ENCODE measurements around the gene GFPT1.

The GFPT1 gene

GRCh38 chr2:69299772-69300516, 87.1 kb downstream of the GFPT1 start:
- Histone ChIP-seq H3K27me3 (ENCODE audit: control insufficient read depth in 1 of 2, insufficient read depth in 2 of 2, low read length in 2 of 2) (peaks cover 8 to 13% of the 10 kb centered on the region in 2 donors), H3K9me3 (ENCODE audit: control insufficient read depth in 1 of 2, low read length in 2 of 2) (peaks cover 3 to 4% of the 10 kb centered on the region in 2 donors), H3K27ac (ENCODE audit: low read depth, low read length) (no peak overlapping the region), H3K4me3 (ENCODE audit: low read depth in 1 of 2, low read length in 2 of 2) (no peak overlapping the region), H3K36me3 (ENCODE audit: control insufficient read depth in 1 of 2, insufficient read depth in 2 of 2, low read length in 2 of 2) (no peaks in the 10 kb centered on the region), H3K4me1 (ENCODE audit: control insufficient read depth in 1 of 2, insufficient read depth in 2 of 2, low read length in 2 of 2) (no peaks in the 10 kb centered on the region), H3K9ac (ENCODE audit: low read depth in 1 of 2, low read length in 2 of 2) (no peak overlapping the region)

DNA sequence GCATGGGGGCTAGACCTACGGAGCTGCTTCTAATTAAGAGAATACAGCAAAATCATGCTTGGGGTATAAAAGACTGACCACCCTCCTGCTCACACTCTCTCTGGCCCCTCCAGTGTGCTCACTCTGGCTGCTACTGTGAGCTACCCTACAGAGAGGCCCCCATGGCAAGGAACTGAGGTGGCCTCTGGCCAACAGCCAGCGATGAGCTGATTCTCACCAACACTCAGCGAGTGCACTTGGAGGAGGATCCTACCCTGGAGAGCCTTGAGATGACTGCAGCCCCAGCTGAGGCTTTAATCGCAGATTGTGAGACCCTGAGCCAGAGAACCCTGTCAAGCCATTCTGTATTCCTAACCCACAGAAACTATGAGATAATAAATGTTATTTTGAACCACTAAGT, 88.2 kb downstream of the GFPT1 start:
- Histone ChIP-seq H3K27ac (ENCODE audit: low read depth, low read length) (no peak overlapping the region), H3K9ac (ENCODE audit: low read depth in 1 of 2, low read length in 2 of 2) (no peak overlapping the region), H3K27me3 (ENCODE audit: control insufficient read depth in 1 of 2, insufficient read depth in 2 of 2, low read length in 2 of 2) (peaks cover 0 to 3% of the 10 kb centered on the region in 2 donors), H3K36me3 (ENCODE audit: control insufficient read depth in 1 of 2, insufficient read depth in 2 of 2, low read length in 2 of 2) (no peaks in the 10 kb centered on the region), H3K4me3 (ENCODE audit: low read depth in 1 of 2, low read length in 2 of 2) (no peak overlapping the region), H3K4me1 (ENCODE audit: control insufficient read depth in 1 of 2, insufficient read depth in 2 of 2, low read length in 2 of 2) (no peaks in the 10 kb centered on the region), H3K9me3 (ENCODE audit: control insufficient read depth in 1 of 2, low read length in 2 of 2) (peaks cover 1 to 2% of the 10 kb centered on the region in 2 donors)

DNA sequence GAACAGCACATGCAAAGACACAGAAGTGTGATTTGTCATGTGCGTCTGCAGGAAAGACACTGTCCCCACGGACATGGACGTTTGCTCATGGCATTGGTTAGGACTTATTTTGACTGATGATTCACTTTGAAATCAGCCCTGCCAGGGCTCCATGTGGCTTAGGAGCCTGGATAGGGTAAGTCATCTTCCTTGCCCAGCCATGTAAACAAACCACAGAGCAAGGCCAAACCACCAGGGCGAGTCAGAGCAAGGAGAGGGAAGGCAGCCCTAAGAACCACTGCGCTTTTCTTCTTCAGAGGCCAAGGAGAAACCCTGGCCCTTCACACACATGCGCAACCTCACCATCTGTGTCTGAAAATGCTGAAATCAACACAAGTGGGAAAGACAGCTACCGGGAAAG, 88.8 kb downstream of the GFPT1 start:
- no peaks in the 10 kb centered on the region for H3K27me3 ChIP-seq (ENCODE audit: control insufficient read depth in 1 of 2, insufficient read depth in 2 of 2, low read length in 2 of 2)
- H3K27ac ChIP-seq (ENCODE audit: low read depth, low read length): no peak overlapping the region
- no peak overlapping the region for H3K4me3 ChIP-seq (ENCODE audit: low read depth in 1 of 2, low read length in 2 of 2)
- no peaks in the 10 kb centered on the region for H3K36me3 ChIP-seq (ENCODE audit: control insufficient read depth in 1 of 2, insufficient read depth in 2 of 2, low read length in 2 of 2)
- no peaks in the 10 kb centered on the region for H3K4me1 ChIP-seq (ENCODE audit: control insufficient read depth in 1 of 2, insufficient read depth in 2 of 2, low read length in 2 of 2)
- no peaks in the 10 kb centered on the region for H3K9me3 ChIP-seq (ENCODE audit: control insufficient read depth in 1 of 2, low read length in 2 of 2)
- no peak overlapping the region for H3K9ac ChIP-seq (ENCODE audit: low read depth in 1 of 2, low read length in 2 of 2)

DNA sequence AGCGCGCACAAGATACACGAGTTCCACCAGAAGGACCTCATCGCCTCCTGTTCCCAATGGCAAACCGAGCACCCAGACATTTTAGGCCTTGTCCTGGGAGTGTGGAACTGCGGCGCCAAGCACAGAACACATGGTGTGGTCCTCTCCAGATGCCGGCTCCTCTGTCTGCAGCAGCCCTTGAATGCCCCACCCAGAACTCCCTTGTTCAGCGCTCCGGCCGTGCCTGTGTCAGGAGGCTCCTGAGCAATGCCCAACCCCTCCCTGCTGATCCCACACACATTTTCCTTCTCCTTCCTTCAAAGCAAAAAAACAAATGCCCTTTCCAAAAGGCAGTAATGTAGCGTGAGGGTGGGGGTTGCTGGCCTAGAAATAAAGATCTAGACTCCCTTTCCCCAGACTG, 89.8 kb downstream of the GFPT1 start:
- H3K36me3 ChIP-seq (ENCODE audit: control insufficient read depth in 1 of 2, insufficient read depth in 2 of 2, low read length in 2 of 2): no peaks in the 10 kb centered on the region
- no peaks in the 10 kb centered on the region for H3K27me3 ChIP-seq (ENCODE audit: control insufficient read depth in 1 of 2, insufficient read depth in 2 of 2, low read length in 2 of 2)
- no peaks in the 10 kb centered on the region for H3K4me1 ChIP-seq (ENCODE audit: control insufficient read depth in 1 of 2, insufficient read depth in 2 of 2, low read length in 2 of 2)
- no peak overlapping the region for H3K27ac ChIP-seq (ENCODE audit: low read depth, low read length)
- no peak overlapping the region for H3K4me3 ChIP-seq (ENCODE audit: low read depth in 1 of 2, low read length in 2 of 2)
- H3K9ac ChIP-seq (ENCODE audit: low read depth in 1 of 2, low read length in 2 of 2): no peak overlapping the region
- H3K9me3 ChIP-seq (ENCODE audit: control insufficient read depth in 1 of 2, low read length in 2 of 2): no peaks in the 10 kb centered on the region

DNA sequence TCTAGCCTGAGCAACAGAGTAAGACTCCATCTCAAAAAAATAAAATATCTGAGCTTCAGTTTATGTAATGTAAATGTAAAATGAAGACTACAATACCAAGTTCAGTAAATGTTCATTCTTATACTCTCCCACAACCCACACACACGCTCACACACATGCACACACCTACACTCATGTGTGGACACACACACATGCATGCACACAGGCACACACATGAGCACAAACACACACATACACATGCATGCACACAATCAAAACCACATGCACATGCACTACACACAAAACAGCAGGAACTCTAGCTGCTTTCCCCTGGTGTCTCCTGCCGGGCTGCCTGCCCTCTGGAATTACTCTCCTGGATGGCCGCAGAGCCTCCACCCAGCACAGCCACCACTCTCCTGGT, 90.6 kb downstream of the GFPT1 start:
- H3K4me1 ChIP-seq (ENCODE audit: control insufficient read depth in 1 of 2, insufficient read depth in 2 of 2, low read length in 2 of 2): peaks cover 0 to 5% of the 10 kb centered on the region in 2 donors
- no peaks in the 10 kb centered on the region for H3K9me3 ChIP-seq (ENCODE audit: control insufficient read depth in 1 of 2, low read length in 2 of 2)

GRCh38 chr2:69292256-69292655, 94.8 kb downstream of the GFPT1 start:
- Histone ChIP-seq H3K9ac (ENCODE audit: low read depth in 1 of 2, low read length in 2 of 2) (no peak overlapping the region), H3K4me3 (ENCODE audit: low read depth in 1 of 2, low read length in 2 of 2) (no peak overlapping the region), H3K27me3 (ENCODE audit: control insufficient read depth in 1 of 2, insufficient read depth in 2 of 2, low read length in 2 of 2) (no peaks in the 10 kb centered on the region), H3K9me3 (ENCODE audit: control insufficient read depth in 1 of 2, low read length in 2 of 2) (no peaks in the 10 kb centered on the region), H3K27ac (ENCODE audit: low read depth, low read length) (no peak overlapping the region), H3K36me3 (ENCODE audit: control insufficient read depth in 1 of 2, insufficient read depth in 2 of 2, low read length in 2 of 2) (no peaks in the 10 kb centered on the region), H3K4me1 (ENCODE audit: control insufficient read depth in 1 of 2, insufficient read depth in 2 of 2, low read length in 2 of 2) (peaks cover 0 to 12% of the 10 kb centered on the region in 2 donors)

More for the DNA sequence above, 90.6 kb downstream of the GFPT1 start:
- Histone ChIP-seq H3K4me3 (ENCODE audit: low read depth in 1 of 2, low read length in 2 of 2) (no peak overlapping the region), H3K27ac (ENCODE audit: low read depth, low read length) (no peak overlapping the region), H3K9ac (ENCODE audit: low read depth in 1 of 2, low read length in 2 of 2) (no peak overlapping the region), H3K36me3 (ENCODE audit: control insufficient read depth in 1 of 2, insufficient read depth in 2 of 2, low read length in 2 of 2) (no peaks in the 10 kb centered on the region), H3K27me3 (ENCODE audit: control insufficient read depth in 1 of 2, insufficient read depth in 2 of 2, low read length in 2 of 2) (no peaks in the 10 kb centered on the region)

GRCh38 chr2:69291721-69292120, 95.3 kb downstream of the GFPT1 start:
- Histone ChIP-seq H3K4me1 (ENCODE audit: control insufficient read depth in 1 of 2, insufficient read depth in 2 of 2, low read length in 2 of 2) (peaks cover 0 to 12% of the 10 kb centered on the region in 2 donors), H3K9ac (ENCODE audit: low read depth in 1 of 2, low read length in 2 of 2) (no peak overlapping the region), H3K27ac (ENCODE audit: low read depth, low read length) (no peak overlapping the region), H3K4me3 (ENCODE audit: low read depth in 1 of 2, low read length in 2 of 2) (no peak overlapping the region), H3K36me3 (ENCODE audit: control insufficient read depth in 1 of 2, insufficient read depth in 2 of 2, low read length in 2 of 2) (no peaks in the 10 kb centered on the region), H3K27me3 (ENCODE audit: control insufficient read depth in 1 of 2, insufficient read depth in 2 of 2, low read length in 2 of 2) (no peaks in the 10 kb centered on the region), H3K9me3 (ENCODE audit: control insufficient read depth in 1 of 2, low read length in 2 of 2) (no peaks in the 10 kb centered on the region)

GRCh38 chr2:69291004-69291650, 95.9 kb downstream of the GFPT1 start:
- no peaks in the 10 kb centered on the region for H3K9me3 ChIP-seq (ENCODE audit: control insufficient read depth in 1 of 2, low read length in 2 of 2)
- no peaks in the 10 kb centered on the region for H3K36me3 ChIP-seq (ENCODE audit: control insufficient read depth in 1 of 2, insufficient read depth in 2 of 2, low read length in 2 of 2)
- peaks cover 0 to 12% of the 10 kb centered on the region in 2 donors for H3K4me1 ChIP-seq (ENCODE audit: control insufficient read depth in 1 of 2, insufficient read depth in 2 of 2, low read length in 2 of 2)
- H3K27me3 ChIP-seq (ENCODE audit: control insufficient read depth in 1 of 2, insufficient read depth in 2 of 2, low read length in 2 of 2): no peaks in the 10 kb centered on the region
- no peak overlapping the region for H3K9ac ChIP-seq (ENCODE audit: low read depth in 1 of 2, low read length in 2 of 2)
- H3K27ac ChIP-seq (ENCODE audit: low read depth, low read length): no peak overlapping the region
- no peak overlapping the region for H3K4me3 ChIP-seq (ENCODE audit: low read depth in 1 of 2, low read length in 2 of 2)

- H3K9ac ChIP-seq (ENCODE audit: low read depth in 1 of 2, low read length in 2 of 2): no peak overlapping the region
- H3K4me3 ChIP-seq (ENCODE audit: low read depth in 1 of 2, low read length in 2 of 2): no peak overlapping the region
- H3K27me3 ChIP-seq (ENCODE audit: control insufficient read depth in 1 of 2, insufficient read depth in 2 of 2, low read length in 2 of 2): no peaks in the 10 kb centered on the region
- no peak overlapping the region for H3K27ac ChIP-seq (ENCODE audit: low read depth, low read length)
- H3K9me3 ChIP-seq (ENCODE audit: control insufficient read depth in 1 of 2, low read length in 2 of 2): no peaks in the 10 kb centered on the region
- peaks cover 0 to 12% of the 10 kb centered on the region in 2 donors for H3K4me1 ChIP-seq (ENCODE audit: control insufficient read depth in 1 of 2, insufficient read depth in 2 of 2, low read length in 2 of 2)
- H3K36me3 ChIP-seq (ENCODE audit: control insufficient read depth in 1 of 2, insufficient read depth in 2 of 2, low read length in 2 of 2): no peaks in the 10 kb centered on the region
Observed at GRCh38 chr2:69288429-69288828, 98.6 kb downstream of the GFPT1 start.

DNA sequence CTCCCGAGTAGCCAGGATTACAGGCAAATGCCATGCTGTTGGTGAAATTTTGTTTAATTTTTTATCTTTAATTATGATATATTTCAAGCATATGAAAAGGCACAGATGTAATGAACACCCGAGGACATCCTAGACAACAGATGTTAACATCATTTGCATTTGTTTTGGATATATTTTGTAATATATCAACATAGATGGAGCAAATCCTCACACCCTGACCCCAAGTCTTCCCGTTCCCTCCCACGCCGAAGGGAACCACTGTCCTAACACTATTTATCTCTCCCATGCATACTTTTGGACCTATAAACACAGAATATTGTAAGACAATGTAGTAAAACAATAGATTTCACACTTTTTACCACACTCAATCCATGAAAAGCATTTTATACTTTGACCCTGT, 99.5 kb downstream of the GFPT1 start:
- Histone ChIP-seq H3K27ac (ENCODE audit: low read depth, low read length) (no peak overlapping the region), H3K27me3 (ENCODE audit: control insufficient read depth in 1 of 2, insufficient read depth in 2 of 2, low read length in 2 of 2) (no peaks in the 10 kb centered on the region), H3K9ac (ENCODE audit: low read depth in 1 of 2, low read length in 2 of 2) (no peak overlapping the region), H3K4me3 (ENCODE audit: low read depth in 1 of 2, low read length in 2 of 2) (no peak overlapping the region), H3K9me3 (ENCODE audit: control insufficient read depth in 1 of 2, low read length in 2 of 2) (no peaks in the 10 kb centered on the region), H3K36me3 (ENCODE audit: control insufficient read depth in 1 of 2, insufficient read depth in 2 of 2, low read length in 2 of 2) (no peaks in the 10 kb centered on the region), H3K4me1 (ENCODE audit: control insufficient read depth in 1 of 2, insufficient read depth in 2 of 2, low read length in 2 of 2) (peaks cover 0 to 12% of the 10 kb centered on the region in 2 donors)
